HG03108 (cell line): Measurements from ENCODE around the gene EVI5.
A peak's percentile ranks its signal among the peaks of the same experiment; 100 is the strongest.

Source experiments
- ATAC-seq: cut with Tn5 transposase; IDR thresholded peaks from one replicate; pipeline ENCODE4 v1.9.1; 2021; ENCODE audit warnings: moderate library complexity; ENCODE audit not compliant: unreplicated experiment

EVI5 gene

DNA sequence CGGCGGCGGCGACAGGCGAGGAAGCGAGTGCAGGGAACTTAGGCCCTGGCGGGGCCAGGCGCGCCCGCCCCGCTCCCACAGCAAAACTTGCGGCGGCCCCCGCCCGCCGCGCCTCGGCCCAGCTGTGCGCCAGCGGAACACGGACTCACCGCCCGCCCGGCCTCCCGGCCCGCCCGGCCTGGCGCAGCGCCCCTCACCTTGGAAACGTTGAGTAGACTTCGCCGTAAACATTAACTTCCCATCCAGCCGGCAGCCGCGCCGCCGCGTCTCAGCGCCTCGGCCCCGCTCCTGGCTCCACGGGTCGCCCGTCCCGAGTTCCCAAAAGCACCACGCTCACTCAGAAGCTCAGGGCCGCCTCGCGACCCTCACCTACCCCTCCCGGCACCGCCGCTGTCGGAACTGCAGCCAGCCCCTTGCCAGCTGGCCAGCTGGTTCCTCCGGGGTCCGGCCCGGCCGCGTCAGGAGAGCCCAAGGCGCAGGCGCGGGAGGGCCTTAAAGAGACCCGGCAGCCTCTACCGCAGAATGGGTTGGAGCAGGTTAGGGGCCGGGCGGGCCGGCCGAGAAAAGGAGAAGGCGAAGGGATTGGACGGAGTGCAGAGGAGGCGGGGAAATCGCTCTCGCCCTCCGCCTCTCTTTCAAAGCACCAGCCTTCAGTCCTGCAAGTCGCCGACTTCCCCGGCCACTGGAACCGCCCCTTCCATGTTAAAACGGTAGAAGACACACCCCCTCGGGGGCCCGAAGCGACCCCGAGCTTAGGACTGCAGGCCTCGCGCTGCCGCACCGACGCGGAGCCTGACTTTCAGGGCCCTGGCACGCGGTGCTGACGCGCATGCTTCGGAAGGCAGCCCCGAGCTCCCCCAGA, at the start of gene EVI5:
TSS of gene EVI5 (minus strand) at position 470 of the 862 bp plus-strand sequence. CDS start 48,562 bp downstream, outside the sequence.
- ATAC-seq: peak; percentile 95

DNA sequence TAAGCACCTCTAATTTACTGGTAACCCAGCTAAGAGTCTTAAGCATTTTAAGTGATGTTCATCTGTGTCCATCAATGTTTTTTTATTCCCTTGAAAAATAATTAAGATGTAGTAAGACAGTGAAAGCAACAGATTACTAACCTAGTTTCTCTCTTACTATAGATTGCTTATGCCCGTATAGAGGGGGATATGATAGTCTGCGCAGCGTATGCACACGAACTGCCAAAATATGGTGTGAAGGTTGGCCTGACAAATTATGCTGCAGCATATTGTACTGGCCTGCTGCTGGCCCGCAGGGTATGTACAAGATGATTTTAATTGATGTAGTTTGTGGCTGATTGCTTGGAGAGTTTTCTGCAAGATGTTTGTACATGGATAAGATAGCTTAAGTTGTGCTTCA, 49.7 kb upstream of the EVI5 start:
- no peak for ATAC-seq

DNA sequence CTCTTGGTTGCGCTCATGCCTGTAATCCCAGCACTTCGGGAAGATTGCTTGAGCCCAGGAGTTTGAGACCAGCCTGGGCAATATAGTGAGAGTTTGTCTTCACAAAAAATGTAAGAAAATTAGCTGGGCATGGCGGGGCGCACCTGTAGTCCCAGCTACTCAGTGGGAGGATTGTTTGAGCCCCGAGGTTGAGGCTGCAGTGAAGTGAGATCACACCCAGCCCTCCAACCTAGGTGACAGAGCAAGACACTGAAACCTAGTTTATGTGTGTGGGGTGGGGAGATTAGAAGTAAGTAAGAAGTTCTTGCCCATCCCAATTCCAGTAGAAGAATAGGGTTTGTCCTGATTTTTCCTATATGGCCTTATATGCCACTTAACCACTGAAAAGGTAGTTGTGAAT, 48.9 kb upstream of the EVI5 start:
- ATAC-seq: no peak

GRCh38 chr1:92832537-92833114, 47.7 kb upstream of the EVI5 start:
- ATAC-seq: no peak

DNA sequence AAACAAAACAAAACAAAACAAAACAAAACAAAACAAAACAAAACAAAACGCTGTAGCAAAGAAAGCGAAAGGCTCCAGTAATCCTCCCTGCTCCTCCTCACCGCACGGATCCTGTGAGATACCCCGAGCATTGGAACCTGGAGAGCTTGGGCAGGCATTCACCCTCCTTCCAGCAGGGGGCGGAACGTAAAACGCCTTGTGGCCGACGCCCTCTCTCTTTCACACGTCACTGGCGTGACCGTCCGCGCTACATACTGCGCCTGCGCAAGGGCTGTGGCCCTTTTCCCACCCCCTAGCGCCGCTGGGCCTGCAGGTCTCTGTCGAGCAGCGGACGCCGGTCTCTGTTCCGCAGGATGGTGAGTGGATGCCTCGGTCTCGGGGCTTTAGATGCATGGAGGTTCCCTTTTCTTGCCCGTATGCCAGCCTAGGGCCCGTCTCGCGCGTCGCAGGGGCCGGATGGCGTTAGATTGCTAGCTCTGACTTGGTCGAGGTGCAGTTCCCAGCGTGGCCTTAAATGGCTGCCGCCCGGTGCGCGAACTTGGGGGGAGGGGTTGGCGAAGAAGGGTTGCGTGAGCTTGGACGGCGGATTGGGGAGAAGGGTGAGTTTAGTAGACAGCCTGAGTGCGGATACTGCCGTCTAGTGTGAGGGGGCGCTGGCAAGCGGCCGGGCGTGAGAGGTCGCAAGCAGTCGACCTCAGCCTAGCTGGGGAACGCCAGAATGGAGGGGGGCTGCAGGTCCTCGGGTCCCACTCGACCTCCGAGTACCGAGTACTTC, 47.0 kb upstream of the EVI5 start, which contains the start of gene RPL5:
TSS of gene RPL5 (plus strand) at position 279 of the 775 bp plus-strand sequence. CDS start at position 354, 75 bp downstream.
- ATAC-seq: peak; percentile 95

GRCh38 chr1:92831368-92831761, 46.5 kb upstream of the EVI5 start:
- ATAC-seq: no peak

GRCh38 chr1:92826792-92827191, 41.9 kb upstream of the EVI5 start:
- no peak for ATAC-seq

DNA sequence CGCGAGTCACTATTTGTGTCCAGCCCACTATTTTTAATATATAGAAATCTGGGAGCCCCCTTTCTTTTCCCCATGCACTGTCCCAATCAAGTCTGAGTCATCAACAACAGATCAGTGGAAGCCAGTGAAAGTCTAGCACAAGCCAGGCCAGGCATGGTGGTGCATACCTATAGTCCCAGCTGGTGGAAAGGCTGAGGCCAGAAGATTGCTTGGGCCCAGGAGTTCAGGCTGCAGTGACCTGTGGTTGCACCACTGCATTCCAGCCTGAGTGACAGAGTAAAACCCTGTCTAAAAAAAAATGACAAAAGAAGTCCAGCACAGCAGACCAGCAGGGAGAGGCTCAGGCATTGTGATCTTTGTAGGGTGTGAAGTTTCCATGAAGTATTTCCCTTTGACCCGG, 38.0 kb upstream of the EVI5 start:
- ATAC-seq: no peak

DNA sequence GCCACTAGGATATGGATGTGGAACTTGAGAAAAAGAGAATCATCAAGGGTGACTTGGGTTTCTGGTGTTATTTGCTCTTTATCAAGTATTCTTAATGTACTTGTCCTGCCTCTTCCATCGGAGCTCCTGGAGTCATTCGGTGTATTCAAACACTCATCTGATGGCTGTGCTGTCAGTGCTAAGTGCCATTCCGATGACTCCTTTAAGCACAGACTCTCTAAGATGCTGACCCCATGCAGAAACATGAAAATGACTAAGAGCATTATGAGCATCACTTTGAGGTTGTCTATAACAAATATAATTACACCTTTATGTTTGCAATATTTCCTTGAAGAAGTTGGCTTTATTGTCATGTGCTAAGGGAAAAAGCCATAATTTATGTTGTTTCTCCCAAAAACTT, 35.6 kb upstream of the EVI5 start:
- no peak for ATAC-seq

DNA sequence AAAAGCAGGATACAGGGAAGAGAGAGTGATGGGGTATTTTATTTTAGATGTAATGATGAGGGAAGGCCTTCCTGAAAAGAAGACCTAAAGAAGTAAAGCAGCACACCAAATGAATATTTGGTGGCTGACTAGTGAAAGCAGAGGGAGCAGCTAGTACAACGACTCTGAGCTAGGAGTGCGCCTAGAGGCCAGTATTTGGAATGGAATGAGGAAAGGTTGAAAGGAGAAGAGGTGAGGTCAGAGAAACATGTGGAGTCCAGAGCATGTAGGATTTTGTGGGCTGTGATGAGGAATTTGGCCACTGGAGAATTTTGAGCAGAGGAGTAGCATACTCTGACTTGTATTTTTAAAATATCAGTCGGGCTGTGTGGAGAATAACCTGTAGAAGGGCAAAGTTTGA, 35.1 kb upstream of the EVI5 start:
- ATAC-seq: no peak

DNA sequence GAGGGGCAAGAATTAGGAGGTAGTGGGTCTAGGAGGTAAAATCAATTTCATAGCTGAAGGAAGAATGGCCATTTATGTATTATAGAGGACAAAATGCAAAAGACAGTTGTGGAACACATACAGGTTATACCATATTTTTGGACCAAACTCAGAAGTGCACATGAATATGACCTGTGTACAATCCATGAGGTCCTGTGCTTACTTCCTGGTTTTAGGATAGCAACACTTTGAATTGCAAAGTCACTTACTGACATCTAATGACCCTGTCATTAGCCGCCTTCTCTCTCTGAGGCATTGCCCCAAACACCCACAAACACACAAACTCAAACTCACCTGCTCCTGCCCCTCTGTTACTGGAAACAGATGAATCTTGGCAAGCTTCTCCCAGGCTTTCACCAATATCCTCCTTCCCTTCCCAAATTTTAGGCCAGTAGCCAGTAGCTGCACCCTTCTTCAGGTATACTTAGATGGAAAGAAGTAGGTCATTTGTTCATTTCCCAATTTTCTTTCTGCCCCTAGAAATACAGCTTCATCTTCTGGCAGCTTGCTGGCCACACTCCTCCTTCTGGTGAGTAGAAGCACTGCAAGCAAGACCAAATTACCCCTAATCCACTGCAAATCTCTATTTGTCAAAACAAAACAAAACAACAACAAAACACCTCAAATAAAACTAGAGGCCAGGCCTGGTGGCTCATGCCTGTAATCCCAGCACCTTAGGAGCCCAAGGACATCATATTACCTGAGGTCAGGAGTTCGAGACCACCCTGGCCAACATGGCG, 33.3 kb upstream of the EVI5 start:
- ATAC-seq: no peak

DNA sequence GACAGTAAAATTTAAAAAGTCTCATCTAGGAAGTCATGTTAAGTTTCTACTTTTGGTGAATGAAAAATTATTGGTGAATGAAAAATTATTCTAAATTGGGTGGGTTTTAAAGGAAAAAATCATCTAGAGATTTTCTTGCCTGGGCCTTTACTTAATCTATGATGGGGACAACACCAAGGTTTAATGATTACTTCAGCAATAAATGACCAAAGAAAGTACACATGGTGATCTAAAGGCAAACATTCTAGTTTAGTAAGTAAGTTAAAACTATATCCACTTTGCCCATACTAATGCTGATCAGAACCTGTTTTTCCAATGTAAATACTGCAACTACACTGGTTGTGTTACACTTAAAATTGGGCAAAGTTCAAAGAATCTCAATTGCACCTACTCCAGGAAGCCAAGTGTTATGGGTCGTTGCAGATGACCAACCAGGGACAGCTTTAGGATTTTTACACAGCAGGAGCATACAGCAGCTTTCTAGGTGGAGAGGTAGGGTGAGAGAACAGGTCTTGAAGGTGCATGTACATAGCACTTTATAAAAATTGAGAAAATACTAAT, 32.3 kb upstream of the EVI5 start:
- ATAC-seq: no peak

- no peak for ATAC-seq
Measured at GRCh38 chr1:92816732-92817131, 31.8 kb upstream of the EVI5 start.

DNA sequence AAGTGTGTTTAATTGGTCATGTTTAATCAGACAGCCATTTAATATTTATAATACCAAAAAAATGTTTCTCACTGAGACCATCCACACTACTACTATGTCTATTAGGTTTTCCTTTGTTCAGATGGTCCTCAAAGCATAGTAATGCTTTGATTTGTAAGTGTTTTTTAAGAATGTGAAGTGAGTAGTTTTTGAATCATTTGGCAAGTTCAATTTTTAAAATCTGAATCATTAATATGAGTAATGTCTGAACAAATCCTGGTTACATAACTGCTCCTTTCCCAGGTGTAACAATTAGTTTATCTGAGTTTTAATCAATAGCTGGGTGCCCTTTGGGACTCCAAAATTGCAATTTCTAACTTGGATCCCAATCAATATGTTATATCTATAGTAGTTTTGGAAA, 23.5 kb upstream of the EVI5 start:
- no peak for ATAC-seq

DNA sequence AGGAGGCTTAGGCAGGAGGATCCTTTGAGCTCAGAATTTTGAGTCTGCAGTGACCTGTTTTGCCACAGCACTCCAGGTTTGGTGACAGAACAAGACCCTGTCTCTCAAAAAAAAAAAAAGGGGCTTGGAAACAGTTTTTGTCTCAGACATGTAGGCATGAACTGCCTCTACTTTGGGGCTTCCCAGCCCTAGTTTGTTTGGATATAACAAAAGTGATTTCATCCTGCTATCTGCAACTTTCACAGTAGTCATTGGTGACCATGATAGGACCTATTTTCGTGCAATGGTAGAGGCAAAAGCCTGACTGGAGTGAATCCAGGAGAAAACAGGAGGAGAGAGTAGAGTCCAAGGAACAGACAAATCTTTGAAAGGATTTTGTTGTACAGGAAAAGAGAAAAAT, 20.3 kb upstream of the EVI5 start:
- ATAC-seq: no peak

- ATAC-seq: no peak
Measured at GRCh38 chr1:92804721-92805201, 19.9 kb upstream of the EVI5 start.

GRCh38 chr1:92803140-92803887, 18.4 kb upstream of the EVI5 start:
- no peak for ATAC-seq

DNA sequence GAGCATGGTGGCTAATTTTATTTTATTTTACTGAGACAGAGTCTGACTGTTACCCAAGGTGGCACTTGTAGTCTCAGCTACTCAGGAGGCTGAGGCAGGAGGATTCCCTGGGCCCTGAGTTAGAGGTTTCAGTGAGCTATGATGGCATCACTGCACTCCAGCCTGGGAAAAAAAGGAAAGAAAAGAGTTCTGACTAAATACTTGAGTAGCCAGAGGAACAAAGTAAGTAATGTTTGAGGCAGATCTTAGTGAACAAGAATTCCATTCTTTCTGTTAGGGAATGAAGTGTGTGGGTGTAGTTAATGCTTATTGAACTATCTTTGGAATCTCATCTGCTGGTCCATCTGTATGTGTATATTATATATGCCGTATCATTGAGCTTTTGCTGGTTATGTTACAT, 13.1 kb upstream of the EVI5 start:
- no peak for ATAC-seq

DNA sequence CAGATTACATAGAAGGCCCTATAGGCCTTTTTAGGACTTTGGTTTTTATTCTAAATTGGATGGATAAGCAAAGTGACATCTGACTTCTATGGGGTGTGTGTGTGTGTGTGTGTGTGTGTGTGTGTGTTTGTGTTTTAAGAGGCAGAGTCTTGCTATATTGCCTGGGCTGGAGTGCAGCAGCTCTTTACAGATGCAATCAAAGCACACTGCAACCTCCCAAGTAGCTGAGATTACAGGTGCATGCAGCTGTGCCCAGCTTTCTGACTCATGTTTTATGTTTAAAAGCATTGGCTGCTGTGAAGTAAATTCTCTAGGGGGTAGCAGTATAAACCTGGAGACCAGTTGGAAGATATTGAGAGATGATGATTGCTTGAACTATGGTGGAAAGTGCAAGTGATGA, 12.4 kb upstream of the EVI5 start:
- ATAC-seq: no peak

GRCh38 chr1:92795166-92795565, 10.3 kb upstream of the EVI5 start:
- no peak for ATAC-seq
